Retinal pigment epithelial cell (primary cell): ENCODE results near the gene ZNF462.
A peak's percentile ranks its signal among the peaks of the same experiment; 100 is the strongest.

ENCODE experiments used
- DNase-seq: peaks from one replicate; pipeline ENCODE4 v3.0.0-alpha.2; 2010; ENCODE audit warnings: low read depth
- H3K4me3 ChIP-seq: 2 replicates; pipeline ENCODE4 v1.5.1; 2011; ENCODE audit warnings: mild to moderate bottlenecking, low read length, control low read depth, moderate library complexity
- CTCF ChIP-seq: conservative IDR thresholded peaks from 2 replicates; pipeline ENCODE4 v1.5.1; 2011; ENCODE audit warnings: low read depth, low read length, control low read depth, inconsistent platforms

The ZNF462 gene

GRCh38 chr9:106889061-106889590 is 26.2 kb downstream of the ZNF462 start:
- no peak for TF ChIP-seq CTCF
- H3K4me3 ChIP-seq, result no peak overlapping the region
- DNase-seq, result no peak

DNA sequence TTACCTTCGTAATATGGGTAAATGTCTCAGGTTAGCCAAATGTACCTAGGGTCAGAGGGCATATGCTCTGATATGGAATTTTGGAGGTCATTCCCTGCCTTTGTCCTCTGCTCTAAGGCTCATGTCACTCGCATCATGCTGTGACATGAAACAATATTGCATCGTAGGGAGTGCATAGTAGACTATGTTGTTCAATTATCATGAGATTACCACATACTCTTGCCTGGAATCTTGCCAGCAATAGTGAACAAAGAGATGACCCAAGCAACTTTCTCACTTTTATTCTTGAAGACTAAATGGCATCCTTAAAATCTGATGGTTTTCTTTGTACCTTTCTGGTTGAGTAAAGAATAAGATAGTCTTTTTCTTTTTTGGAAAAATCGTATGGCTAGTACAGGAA is 27.6 kb downstream of the ZNF462 start:
- no peak overlapping the region for H3K4me3 ChIP-seq
- no peak for DNase-seq
- TF ChIP-seq CTCF, result no peak

GRCh38 chr9:106891286-106891685 is 28.3 kb downstream of the ZNF462 start:
- no peak overlapping the region for H3K4me3 ChIP-seq
- no peak for TF ChIP-seq CTCF
- no peak for DNase-seq

- DNase-seq, result peak; percentile 93
- TF ChIP-seq CTCF, result no peak
- H3K4me3 ChIP-seq, result no peak overlapping the region
Observed at GRCh38 chr9:106892632-106893031, 29.7 kb downstream of the ZNF462 start.

GRCh38 chr9:106893088-106893487 is 30.1 kb downstream of the ZNF462 start:
- TF ChIP-seq CTCF, result no peak
- no peak for DNase-seq
- no peak overlapping the region for H3K4me3 ChIP-seq

GRCh38 chr9:106896695-106897094 is 33.7 kb downstream of the ZNF462 start:
- TF ChIP-seq CTCF, result no peak
- DNase-seq, result no peak
- H3K4me3 ChIP-seq, result no peak overlapping the region

DNA sequence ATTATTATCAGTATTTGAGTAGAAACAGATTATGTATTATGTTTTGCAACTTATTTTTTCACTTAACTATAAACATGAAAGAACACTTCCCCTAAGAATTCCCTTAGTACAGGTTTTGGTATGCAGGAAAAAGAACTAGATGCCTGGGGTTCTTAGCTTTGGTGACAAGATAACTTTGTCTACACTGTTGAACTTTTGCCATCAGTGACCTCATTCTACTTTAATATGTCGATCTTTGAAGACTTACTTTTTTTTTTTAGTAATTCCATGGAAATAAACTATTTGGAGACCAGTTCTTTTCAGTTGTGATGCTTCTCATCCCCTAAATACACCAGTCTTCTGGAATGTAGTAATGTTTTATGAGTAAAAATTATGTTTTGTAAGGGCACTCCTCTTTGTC is 34.3 kb downstream of the ZNF462 start:
- no peak overlapping the region for H3K4me3 ChIP-seq
- no peak for TF ChIP-seq CTCF
- no peak for DNase-seq
